ENCODE measurements around the gene ARHGAP26. TPM values are rescaled to one million over a fixed set of nuclear protein-coding genes. Genes with fewer than 3 reads are reported as not detected.

The ARHGAP26 gene
- total RNA-seq, 1 donor from 2014 or later, result 8.9 TPM

DNA sequence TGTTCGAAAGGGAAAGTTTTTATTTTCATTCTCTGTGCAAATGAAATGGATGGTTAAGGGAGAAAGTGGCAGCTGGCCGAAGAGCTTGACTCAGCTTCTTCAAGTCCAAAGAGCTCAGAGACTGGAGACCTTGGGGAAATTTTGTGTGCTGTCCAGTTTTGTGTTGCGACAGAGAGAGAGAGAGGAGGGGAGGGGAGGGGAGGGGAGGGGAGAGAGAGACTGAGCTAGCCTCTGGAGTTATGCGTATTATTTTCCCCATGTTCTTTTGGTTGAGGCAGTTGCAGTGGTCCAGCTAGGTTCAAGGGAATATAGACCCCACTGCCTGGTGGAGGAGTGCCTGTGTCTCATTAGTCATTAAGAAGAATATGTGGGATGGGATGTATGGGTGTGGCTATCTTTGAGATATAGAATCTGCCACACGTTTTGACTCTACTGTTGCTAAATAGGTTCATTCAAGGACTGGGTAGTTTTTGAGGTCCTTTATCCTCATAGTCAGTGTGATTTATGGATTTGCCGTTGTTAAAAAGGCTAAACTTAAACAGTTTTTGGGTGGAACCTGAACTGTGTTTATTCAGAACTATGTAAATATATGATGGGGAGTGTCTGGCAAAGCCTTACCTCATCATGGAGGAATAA is 69.7 kb downstream of the ARHGAP26 start:
- DNase-seq (ENCODE audit: low spot score in 2 of 2, unreplicated experiment in 2 of 2), result no peak
- H3K27me3 Mint-ChIP-seq (ENCODE audit: low read depth), result peaks cover 4% of the 10 kb centered on the region
- no peaks in the 10 kb centered on the region for H3K36me3 Mint-ChIP-seq
- no peaks in the 10 kb centered on the region for H3K9me3 Mint-ChIP-seq
- TF ChIP-seq, protein P1, sequence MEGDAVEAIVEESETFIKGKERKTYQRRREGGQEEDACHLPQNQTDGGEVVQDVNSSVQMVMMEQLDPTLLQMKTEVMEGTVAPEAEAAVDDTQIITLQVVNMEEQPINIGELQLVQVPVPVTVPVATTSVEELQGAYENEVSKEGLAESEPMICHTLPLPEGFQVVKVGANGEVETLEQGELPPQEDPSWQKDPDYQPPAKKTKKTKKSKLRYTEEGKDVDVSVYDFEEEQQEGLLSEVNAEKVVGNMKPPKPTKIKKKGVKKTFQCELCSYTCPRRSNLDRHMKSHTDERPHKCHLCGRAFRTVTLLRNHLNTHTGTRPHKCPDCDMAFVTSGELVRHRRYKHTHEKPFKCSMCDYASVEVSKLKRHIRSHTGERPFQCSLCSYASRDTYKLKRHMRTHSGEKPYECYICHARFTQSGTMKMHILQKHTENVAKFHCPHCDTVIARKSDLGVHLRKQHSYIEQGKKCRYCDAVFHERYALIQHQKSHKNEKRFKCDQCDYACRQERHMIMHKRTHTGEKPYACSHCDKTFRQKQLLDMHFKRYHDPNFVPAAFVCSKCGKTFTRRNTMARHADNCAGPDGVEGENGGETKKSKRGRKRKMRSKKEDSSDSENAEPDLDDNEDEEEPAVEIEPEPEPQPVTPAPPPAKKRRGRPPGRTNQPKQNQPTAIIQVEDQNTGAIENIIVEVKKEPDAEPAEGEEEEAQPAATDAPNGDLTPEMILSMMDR (IDR thresholded peaks at IDR 0.05; ENCODE audit: unreplicated experiment), result no peak
- H3K27ac Mint-ChIP-seq, result no peak overlapping the region
- H3K4me1 Mint-ChIP-seq, result no peaks in the 10 kb centered on the region
- no peak overlapping the region for H3K4me3 Mint-ChIP-seq

DNA sequence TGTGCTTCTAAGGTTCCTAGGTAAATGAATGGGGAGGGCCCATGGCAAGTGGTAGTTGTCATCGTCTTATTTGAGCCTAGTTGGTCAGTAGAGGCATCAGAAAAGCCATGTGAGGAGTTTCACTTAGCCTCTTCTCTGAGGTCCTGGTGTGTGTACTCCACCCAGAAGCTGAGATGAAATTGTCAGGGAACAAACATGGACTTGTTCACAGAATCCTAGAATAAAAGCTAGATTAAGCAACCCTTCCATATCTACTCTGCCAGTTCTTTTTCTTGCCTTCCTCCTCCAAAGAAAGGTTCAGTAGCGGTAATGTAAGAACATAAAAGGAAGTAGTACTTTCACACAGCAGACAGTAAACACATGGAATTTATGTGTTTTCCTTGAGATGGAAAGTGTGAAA is 70.4 kb downstream of the ARHGAP26 start:
- Mint-ChIP-seq H3K4me1 (no peaks in the 10 kb centered on the region), H3K27ac (no peak overlapping the region), H3K9me3 (no peaks in the 10 kb centered on the region), H3K27me3 (ENCODE audit: low read depth) (peaks cover 4% of the 10 kb centered on the region), H3K36me3 (no peaks in the 10 kb centered on the region), H3K4me3 (no peak overlapping the region)
- TF ChIP-seq, protein P1 (IDR thresholded peaks at IDR 0.05; ENCODE audit: unreplicated experiment), result no peak
- DNase-seq (ENCODE audit: low spot score in 2 of 2, unreplicated experiment in 2 of 2), result no peak

DNA sequence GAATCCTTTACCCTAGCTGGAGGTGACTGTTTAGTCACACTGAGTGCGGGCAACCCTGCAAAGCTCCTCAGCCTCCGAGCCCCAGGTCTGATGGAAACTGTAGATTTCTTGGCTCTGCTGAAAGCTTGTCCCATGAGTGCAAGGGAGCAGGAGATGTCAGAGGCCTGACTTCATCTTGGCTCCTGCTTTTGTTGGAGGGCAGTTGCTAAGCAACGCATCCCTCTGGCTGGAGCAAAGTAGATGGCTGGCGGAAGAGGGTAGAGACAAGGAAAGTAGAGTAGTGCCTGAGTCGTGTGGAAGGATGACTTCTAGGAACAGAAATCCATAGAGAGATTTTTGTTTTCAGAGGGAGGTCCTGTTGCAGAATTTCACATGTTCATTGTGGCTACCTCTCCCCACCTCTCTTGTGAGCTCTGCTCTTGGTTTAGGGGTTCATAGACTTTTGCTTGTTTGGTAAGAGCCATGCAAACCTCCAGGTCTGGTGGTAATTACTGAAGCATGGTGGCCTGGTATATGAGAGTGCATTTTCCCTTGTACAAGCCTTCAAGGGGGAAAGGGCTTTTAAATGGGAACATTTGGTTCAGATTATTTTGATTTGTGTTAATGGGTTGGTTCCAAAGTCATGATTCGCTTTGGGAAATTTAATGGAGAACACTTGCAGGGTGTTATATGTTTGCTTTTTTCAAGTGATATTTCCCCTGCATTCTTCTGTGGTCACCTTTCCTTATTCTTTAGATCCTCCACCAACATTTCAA is 71.5 kb downstream of the ARHGAP26 start:
- Mint-ChIP-seq H3K9me3 (no peaks in the 10 kb centered on the region), H3K27ac (no peak overlapping the region), H3K4me1 (peaks cover 3% of the 10 kb centered on the region), H3K27me3 (ENCODE audit: low read depth) (peaks cover 4% of the 10 kb centered on the region), H3K36me3 (no peaks in the 10 kb centered on the region), H3K4me3 (no peak overlapping the region)
- TF ChIP-seq, protein P1 (IDR thresholded peaks at IDR 0.05; ENCODE audit: unreplicated experiment), result no peak
- DNase-seq (ENCODE audit: low spot score in 2 of 2, unreplicated experiment in 2 of 2), result no peak

DNA sequence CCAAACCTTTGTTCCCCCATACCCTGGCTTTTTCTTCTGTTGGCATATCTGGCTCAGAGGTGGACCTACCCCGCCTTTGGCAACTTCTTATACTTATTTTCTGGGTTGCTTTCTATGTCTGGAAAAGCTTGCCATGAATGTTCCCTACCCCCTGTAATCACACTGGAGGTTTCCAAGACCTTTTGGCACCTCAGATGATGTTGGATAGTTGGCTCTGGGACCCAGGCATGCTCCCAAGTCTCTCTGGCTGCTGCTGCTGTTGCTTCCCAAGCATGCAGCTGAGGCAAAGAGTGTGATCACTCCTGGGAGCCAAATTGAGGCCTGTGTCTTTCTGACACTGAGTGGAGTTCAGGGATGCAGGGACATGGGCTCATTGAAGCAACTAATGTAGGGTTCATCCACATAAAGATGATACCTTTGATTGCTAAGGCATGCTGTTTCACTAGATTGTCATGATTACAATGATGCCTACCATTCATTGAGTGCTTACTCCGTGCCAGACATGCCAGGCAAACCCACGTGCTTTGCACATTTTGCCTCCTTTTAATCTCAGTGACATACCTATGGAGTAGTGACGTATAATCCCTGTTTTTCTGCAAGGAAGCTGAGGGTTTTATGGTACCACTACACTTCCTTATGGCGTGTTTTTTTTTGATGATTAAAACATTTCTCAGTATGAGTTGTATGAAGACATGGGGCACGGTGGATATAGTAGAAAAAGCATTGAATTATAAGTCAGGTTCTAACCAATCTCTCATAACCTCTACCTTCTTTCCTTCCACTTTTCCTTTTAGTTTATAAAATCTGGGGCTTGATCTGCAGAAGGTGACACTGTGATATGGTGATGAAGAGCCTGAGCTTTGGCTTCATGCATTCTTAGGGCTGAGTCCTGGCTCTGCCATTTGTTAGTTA is 73.1 kb downstream of the ARHGAP26 start:
- H3K27me3 Mint-ChIP-seq (ENCODE audit: low read depth), result peaks cover 4% of the 10 kb centered on the region
- DNase-seq (ENCODE audit: low spot score in 2 of 2, unreplicated experiment in 2 of 2), result no peak
- peaks cover 3% of the 10 kb centered on the region for H3K4me1 Mint-ChIP-seq
- H3K27ac Mint-ChIP-seq, result no peak overlapping the region
- H3K4me3 Mint-ChIP-seq, result no peak overlapping the region
- H3K9me3 Mint-ChIP-seq, result no peaks in the 10 kb centered on the region
- TF ChIP-seq, protein P1 (IDR thresholded peaks at IDR 0.05; ENCODE audit: unreplicated experiment), result no peak
- H3K36me3 Mint-ChIP-seq, result no peaks in the 10 kb centered on the region

DNA sequence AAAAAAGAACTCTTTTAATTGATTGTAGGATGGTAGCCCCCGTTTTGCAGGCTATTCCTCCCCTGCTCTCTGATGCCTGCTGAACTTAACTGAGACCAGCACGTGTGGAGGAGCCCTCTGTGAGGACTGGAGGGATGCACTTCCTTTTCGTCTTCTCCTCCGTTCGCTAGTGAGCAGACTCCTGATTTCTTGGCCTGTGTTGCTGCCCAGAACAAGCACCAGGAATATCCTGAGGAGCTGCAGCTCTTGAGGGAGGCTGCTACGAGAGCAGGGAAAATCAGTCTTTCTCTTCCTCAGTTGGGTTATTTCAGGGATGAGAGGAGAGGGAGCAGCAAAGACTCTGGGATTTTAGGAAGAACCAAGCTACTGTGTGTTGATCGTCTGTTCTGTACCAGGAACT is 74.7 kb downstream of the ARHGAP26 start:
- no peak overlapping the region for H3K27ac Mint-ChIP-seq

More for the DNA sequence above, 74.7 kb downstream of the ARHGAP26 start:
- peaks cover 4% of the 10 kb centered on the region for H3K27me3 Mint-ChIP-seq (ENCODE audit: low read depth)
- H3K4me3 Mint-ChIP-seq, result no peak overlapping the region
- H3K4me1 Mint-ChIP-seq, result peaks cover 3% of the 10 kb centered on the region
- no peak for DNase-seq (ENCODE audit: low spot score in 2 of 2, unreplicated experiment in 2 of 2)
- no peaks in the 10 kb centered on the region for H3K36me3 Mint-ChIP-seq
- H3K9me3 Mint-ChIP-seq, result no peaks in the 10 kb centered on the region
- TF ChIP-seq, protein P1 (IDR thresholded peaks at IDR 0.05; ENCODE audit: unreplicated experiment), result no peak

Measured in mesothelial cell of epicardium (in vitro differentiated cells).